ENCODE measurements around the gene EIF3L.

EIF3L gene

GRCh38 chr22:37924386-37925065, 75.3 kb downstream of the EIF3L start:
- Mint-ChIP-seq H3K4me3 (no peak overlapping the region), H3K27me3 (no peaks in the 10 kb centered on the region), H3K4me1 (ENCODE audit: low read depth in 2 of 2) (peaks cover 4 to 7% of the 10 kb centered on the region in 2 donors), H3K36me3 (ENCODE audit: insufficient read depth) (peaks cover 35% of the 10 kb centered on the region), H3K9me3 (no peaks in the 10 kb centered on the region), H3K27ac (peak overlapping the region in 1 of 2 donors; percentile 22)
- no peak for DNase-seq
- ATAC-seq (replicated peaks), result no peak

GRCh38 chr22:37925330-37925729, 76.1 kb downstream of the EIF3L start:
- peaks cover 27% of the 10 kb centered on the region for H3K36me3 Mint-ChIP-seq (ENCODE audit: insufficient read depth)

DNA sequence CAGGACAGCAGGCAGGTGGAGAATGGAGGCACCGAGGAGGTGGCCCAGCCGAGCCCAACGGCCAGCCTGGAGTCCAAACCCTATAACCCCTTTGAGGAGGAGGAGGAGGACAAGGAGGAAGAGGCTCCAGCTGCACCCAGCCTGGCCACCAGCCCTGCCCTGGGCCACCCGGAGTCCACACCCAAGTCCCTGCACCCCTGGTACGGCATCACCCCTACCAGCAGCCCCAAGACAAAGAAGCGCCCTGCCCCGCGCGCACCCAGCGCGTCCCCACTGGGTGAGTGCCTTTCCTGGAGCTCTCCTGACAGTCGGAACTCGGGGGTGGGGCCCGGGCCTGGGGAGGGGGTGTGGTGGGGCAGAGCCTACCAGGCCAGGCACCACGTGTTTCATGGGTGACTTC, 76.5 kb downstream of the EIF3L start:
- no peak for ATAC-seq (replicated peaks)
- H3K36me3 Mint-ChIP-seq (ENCODE audit: insufficient read depth), result peaks cover 26% of the 10 kb centered on the region

More at GRCh38 chr22:37925330-37925729, 76.1 kb downstream of the EIF3L start:
- no peaks in the 10 kb centered on the region for H3K9me3 Mint-ChIP-seq
- no peak overlapping the region for H3K4me3 Mint-ChIP-seq
- H3K27me3 Mint-ChIP-seq, result no peaks in the 10 kb centered on the region
- peak overlapping the region in 1 of 2 donors; percentile 22 for H3K27ac Mint-ChIP-seq
- ATAC-seq (replicated peaks) (no peak), DNase-seq (no peak)
- peaks cover 4 to 9% of the 10 kb centered on the region in 2 donors for H3K4me1 Mint-ChIP-seq (ENCODE audit: low read depth in 2 of 2)

DNA sequence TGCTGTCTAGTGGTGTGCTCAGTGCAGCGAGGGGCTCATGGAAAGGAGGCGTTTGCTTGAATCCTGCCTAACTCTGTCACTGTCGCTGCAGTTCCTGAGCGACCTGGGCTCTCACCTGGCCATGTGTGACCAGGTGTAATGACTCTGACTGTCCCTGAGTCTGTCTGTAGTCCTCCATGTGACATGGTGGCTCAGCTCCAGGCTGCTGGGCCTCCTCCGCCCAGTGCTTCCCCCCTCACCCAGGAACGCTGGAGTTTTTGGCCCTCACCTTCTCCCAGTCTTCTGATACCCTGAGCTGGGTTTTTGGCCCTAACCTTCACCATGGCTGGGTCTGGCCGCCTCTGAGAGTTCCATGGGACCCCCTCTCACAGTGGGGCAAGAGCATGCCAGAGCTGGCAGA, 77.1 kb downstream of the EIF3L start:
- Mint-ChIP-seq H3K9me3 (no peaks in the 10 kb centered on the region), H3K4me1 (ENCODE audit: low read depth in 2 of 2) (peaks cover 6 to 12% of the 10 kb centered on the region in 2 donors), H3K27me3 (no peaks in the 10 kb centered on the region), H3K27ac (no peak overlapping the region), H3K36me3 (ENCODE audit: insufficient read depth) (peaks cover 20% of the 10 kb centered on the region), H3K4me3 (no peak overlapping the region)
- DNase-seq, result no peak
- no peak for ATAC-seq (replicated peaks)

More for the DNA sequence above, 76.5 kb downstream of the EIF3L start:
- no peak for DNase-seq
- Mint-ChIP-seq H3K4me3 (no peak overlapping the region), H3K4me1 (ENCODE audit: low read depth in 2 of 2) (peaks cover 6 to 12% of the 10 kb centered on the region in 2 donors), H3K9me3 (no peaks in the 10 kb centered on the region), H3K27me3 (no peaks in the 10 kb centered on the region), H3K27ac (no peak overlapping the region)

DNA sequence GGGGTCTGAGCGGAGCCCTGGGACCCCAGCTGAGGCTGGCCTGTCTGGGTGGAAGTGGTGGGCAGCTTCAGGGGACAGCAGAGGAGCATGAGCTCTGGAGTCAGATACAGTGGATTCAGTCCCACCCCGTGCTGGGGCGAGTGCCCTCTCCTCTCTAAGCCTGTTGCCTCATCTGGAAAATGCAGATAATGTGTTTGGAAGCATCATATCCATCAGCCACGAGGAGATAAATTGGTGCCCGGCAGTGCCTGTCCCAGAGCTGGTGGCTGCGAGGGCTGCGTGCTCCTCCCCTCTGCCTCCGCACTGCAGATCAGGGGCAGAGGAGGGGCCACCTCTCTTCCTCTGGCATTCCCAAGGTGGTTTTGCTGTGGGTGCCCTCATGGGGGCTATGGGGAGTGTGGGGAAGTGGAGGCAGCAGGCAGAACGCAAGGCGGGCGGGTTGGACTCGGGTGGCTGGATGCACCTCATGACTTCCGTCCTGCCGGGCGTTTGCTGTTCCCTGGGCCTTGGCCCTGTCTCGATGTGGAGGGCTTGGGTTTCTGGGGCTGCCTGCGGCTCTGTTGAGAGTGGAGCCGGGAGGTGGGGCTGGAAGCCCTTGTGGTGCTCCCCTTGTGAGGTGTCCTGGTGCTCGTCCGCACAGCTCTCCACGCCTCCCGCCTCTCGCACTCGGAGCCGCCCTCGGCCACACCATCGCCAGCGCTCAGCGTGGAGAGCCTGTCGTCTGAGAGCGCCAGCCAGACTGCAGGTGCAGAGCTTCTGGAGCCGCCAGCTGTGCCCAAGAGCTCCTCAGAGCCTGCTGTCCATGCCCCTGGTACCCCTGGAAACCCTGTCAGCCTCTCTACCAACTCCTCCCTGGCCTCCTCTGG, 77.8 kb downstream of the EIF3L start:
- H3K9me3 Mint-ChIP-seq, result no peaks in the 10 kb centered on the region
- DNase-seq (no peak), ATAC-seq (replicated peaks) (no peak)
- H3K27me3 Mint-ChIP-seq, result no peaks in the 10 kb centered on the region
- H3K36me3 Mint-ChIP-seq (ENCODE audit: insufficient read depth), result peaks cover 20% of the 10 kb centered on the region
- no peak overlapping the region for H3K27ac Mint-ChIP-seq
- H3K4me3 Mint-ChIP-seq, result no peak overlapping the region
- peaks cover 6 to 12% of the 10 kb centered on the region in 2 donors for H3K4me1 Mint-ChIP-seq (ENCODE audit: low read depth in 2 of 2)

DNA sequence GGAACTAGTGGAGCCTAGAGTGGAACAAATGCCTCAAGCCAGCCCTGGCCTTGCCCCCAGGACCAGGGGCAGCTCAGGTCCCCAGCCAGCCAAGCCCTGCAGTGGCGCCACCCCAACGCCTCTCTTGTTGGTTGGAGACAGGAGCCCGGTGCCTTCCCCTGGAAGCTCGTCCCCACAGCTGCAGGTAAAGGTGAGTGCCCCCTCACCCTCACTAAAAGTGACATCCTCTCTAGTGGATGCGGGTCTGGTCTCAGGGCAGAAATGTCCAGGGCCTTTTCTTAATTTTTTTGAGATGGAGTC, 78.4 kb downstream of the EIF3L start:
- H3K27ac Mint-ChIP-seq, result no peak overlapping the region
- H3K4me1 Mint-ChIP-seq (ENCODE audit: low read depth in 2 of 2), result peaks cover 6 to 12% of the 10 kb centered on the region in 2 donors
- peaks cover 20% of the 10 kb centered on the region for H3K36me3 Mint-ChIP-seq (ENCODE audit: insufficient read depth)
- H3K4me3 Mint-ChIP-seq, result no peak overlapping the region
- DNase-seq, result no peak
- H3K27me3 Mint-ChIP-seq, result no peaks in the 10 kb centered on the region
- no peaks in the 10 kb centered on the region for H3K9me3 Mint-ChIP-seq
- ATAC-seq (replicated peaks), result no peak

- H3K27me3 Mint-ChIP-seq, result no peaks in the 10 kb centered on the region
- no peaks in the 10 kb centered on the region for H3K9me3 Mint-ChIP-seq
- no peak overlapping the region for H3K4me3 Mint-ChIP-seq
These were observed 80.2 kb downstream of the EIF3L start for GRCh38 chr22:37929390-37929789.

GRCh38 chr22:37930270-37930951, 81.2 kb downstream of the EIF3L start:
- ATAC-seq (replicated peaks), result no peak
- DNase-seq, result no peak
- Mint-ChIP-seq H3K4me1 (ENCODE audit: low read depth in 2 of 2) (peaks cover 18 to 20% of the 10 kb centered on the region in 2 donors), H3K9me3 (no peaks in the 10 kb centered on the region), H3K4me3 (no peak overlapping the region), H3K36me3 (ENCODE audit: insufficient read depth) (peaks cover 18% of the 10 kb centered on the region), H3K27me3 (no peaks in the 10 kb centered on the region), H3K27ac (peak overlapping the region; percentile 44 to 53)

More at GRCh38 chr22:37929390-37929789, 80.2 kb downstream of the EIF3L start:
- no peak for ATAC-seq (replicated peaks)
- Mint-ChIP-seq H3K4me1 (ENCODE audit: low read depth in 2 of 2) (peaks cover 18 to 20% of the 10 kb centered on the region in 2 donors), H3K27ac (peak overlapping the region; percentile 79), H3K36me3 (ENCODE audit: insufficient read depth) (peaks cover 18% of the 10 kb centered on the region)
- no peak for DNase-seq

DNA sequence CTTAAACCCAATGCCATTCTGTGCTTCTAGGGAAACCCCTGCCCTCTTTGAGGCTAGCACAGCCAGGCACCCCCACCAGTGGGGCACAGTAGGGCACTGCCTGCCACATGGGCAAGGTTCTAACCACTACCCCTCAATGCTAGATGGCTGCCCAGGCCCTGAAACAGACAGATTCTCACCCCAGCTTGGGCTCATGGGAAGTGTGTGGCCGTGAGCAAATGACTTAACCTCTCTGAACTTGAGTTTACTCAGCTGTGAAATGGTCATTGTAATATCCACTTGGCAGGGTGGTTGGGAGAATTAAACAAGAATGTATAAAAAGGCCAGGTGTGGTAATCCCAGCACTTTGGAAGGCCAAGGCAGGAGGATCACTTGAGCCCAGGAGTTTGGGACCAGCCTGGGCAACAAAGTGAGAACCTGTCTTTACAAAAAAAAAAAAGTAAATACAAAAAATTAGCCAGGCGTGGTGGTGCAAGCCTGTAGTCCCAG, 81.8 kb downstream of the EIF3L start:
- no peak for DNase-seq
- H3K36me3 Mint-ChIP-seq (ENCODE audit: insufficient read depth), result peaks cover 18% of the 10 kb centered on the region
- H3K9me3 Mint-ChIP-seq, result no peaks in the 10 kb centered on the region
- no peaks in the 10 kb centered on the region for H3K27me3 Mint-ChIP-seq
- peak overlapping the region in 1 of 2 donors; percentile 53 for H3K27ac Mint-ChIP-seq
- H3K4me1 Mint-ChIP-seq (ENCODE audit: low read depth in 2 of 2), result peaks cover 18 to 20% of the 10 kb centered on the region in 2 donors
- H3K4me3 Mint-ChIP-seq, result no peak overlapping the region
- ATAC-seq (replicated peaks), result no peak

GRCh38 chr22:37931893-37932389, 82.7 kb downstream of the EIF3L start:
- peaks cover 18 to 20% of the 10 kb centered on the region in 2 donors for H3K4me1 Mint-ChIP-seq (ENCODE audit: low read depth in 2 of 2)
- peaks cover 21% of the 10 kb centered on the region for H3K36me3 Mint-ChIP-seq (ENCODE audit: insufficient read depth)
- ATAC-seq (replicated peaks), result no peak
- H3K4me3 Mint-ChIP-seq, result no peak overlapping the region
- no peaks in the 10 kb centered on the region for H3K9me3 Mint-ChIP-seq
- no peaks in the 10 kb centered on the region for H3K27me3 Mint-ChIP-seq
- no peak for DNase-seq
- no peak overlapping the region for H3K27ac Mint-ChIP-seq

DNA sequence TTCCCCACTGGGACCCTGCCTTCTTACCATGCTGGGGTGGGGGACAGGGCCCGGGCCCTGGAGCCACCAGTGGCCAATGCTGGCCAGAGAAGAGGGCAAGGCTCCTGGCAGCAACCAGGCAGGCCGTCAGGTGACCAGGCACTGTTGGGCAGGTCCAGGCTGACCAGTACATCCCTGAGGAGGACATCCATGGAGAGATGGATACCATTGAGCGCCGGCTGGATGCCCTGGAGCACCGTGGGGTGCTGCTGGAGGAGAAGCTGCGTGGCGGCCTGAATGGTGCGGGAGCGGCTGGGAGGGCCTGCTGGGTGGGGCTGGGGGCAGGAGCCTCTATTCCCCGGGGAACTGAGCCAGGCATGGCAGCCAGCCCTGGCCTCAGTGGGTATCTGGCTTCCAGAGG, 83.2 kb downstream of the EIF3L start:
- Mint-ChIP-seq H3K4me3 (no peak overlapping the region), H3K27me3 (no peaks in the 10 kb centered on the region), H3K36me3 (ENCODE audit: insufficient read depth) (peaks cover 20% of the 10 kb centered on the region), H3K27ac (no peak overlapping the region), H3K4me1 (ENCODE audit: low read depth in 2 of 2) (peaks cover 18 to 20% of the 10 kb centered on the region in 2 donors), H3K9me3 (no peaks in the 10 kb centered on the region)
- ATAC-seq (replicated peaks) (no peak), DNase-seq (no peak)

GRCh38 chr22:37932821-37933578, 83.8 kb downstream of the EIF3L start:
- peaks cover 19% of the 10 kb centered on the region for H3K36me3 Mint-ChIP-seq (ENCODE audit: insufficient read depth)
- no peak for ATAC-seq (replicated peaks)
- no peaks in the 10 kb centered on the region for H3K27me3 Mint-ChIP-seq
- peak overlapping the region in 1 of 2 donors; percentile 88 for H3K27ac Mint-ChIP-seq
- H3K4me3 Mint-ChIP-seq, result no peak overlapping the region
- H3K4me1 Mint-ChIP-seq (ENCODE audit: low read depth in 2 of 2), result peaks cover 18 to 20% of the 10 kb centered on the region in 2 donors
- no peak for DNase-seq
- H3K9me3 Mint-ChIP-seq, result no peaks in the 10 kb centered on the region
